Measurements from ENCODE around the gene ADGRB3.

ADGRB3 gene

GRCh38 chr6:68641172-68641571 is 6.1 kb downstream of the ADGRB3 start:
- TF ChIP-seq TCF12 (IDR thresholded peaks at IDR 0.05; ENCODE audit: low read depth) (no peak), NFIC (IDR thresholded peaks at IDR 0.05) (no peak), USF1 (IDR thresholded peaks at IDR 0.05) (no peak), CEBPB (IDR thresholded peaks at IDR 0.05) (no peak), TEAD4 (IDR thresholded peaks at IDR 0.05) (no peak), ZBTB7A (IDR thresholded peaks at IDR 0.05; ENCODE audit: low read depth) (no peak), EGR1 (IDR thresholded peaks at IDR 0.05) (no peak), TAF1 (IDR thresholded peaks at IDR 0.05; ENCODE audit: low read depth) (no peak), REST (IDR thresholded peaks at IDR 0.05; ENCODE audit: low read depth) (no peak), FOXM1 (IDR thresholded peaks at IDR 0.05; ENCODE audit: borderline replicate concordance, low read depth) (no peak), MAX (IDR thresholded peaks at IDR 0.05) (no peak), EP300 (IDR thresholded peaks at IDR 0.05; ENCODE audit: borderline replicate concordance) (no peak), RAD21 (IDR thresholded peaks at IDR 0.05; ENCODE audit: low read depth) (no peak), YY1 (IDR thresholded peaks at IDR 0.05; ENCODE audit: low read depth) (no peak), CREB1 (IDR thresholded peaks at IDR 0.05; ENCODE audit: low read depth) (no peak)

GRCh38 chr6:68642081-68642480 is 7.0 kb downstream of the ADGRB3 start:
- no peak for TF ChIP-seq FOXM1 (IDR thresholded peaks at IDR 0.05; ENCODE audit: borderline replicate concordance, low read depth)
- no peak for TF ChIP-seq EGR1 (IDR thresholded peaks at IDR 0.05)

- TF ChIP-seq TCF12 (IDR thresholded peaks at IDR 0.05; ENCODE audit: low read depth) (no peak), NFIC (IDR thresholded peaks at IDR 0.05) (no peak), REST (IDR thresholded peaks at IDR 0.05; ENCODE audit: low read depth) (no peak), EP300 (IDR thresholded peaks at IDR 0.05; ENCODE audit: borderline replicate concordance) (no peak), USF1 (IDR thresholded peaks at IDR 0.05) (no peak), FOXM1 (IDR thresholded peaks at IDR 0.05; ENCODE audit: borderline replicate concordance, low read depth) (no peak), ZBTB7A (IDR thresholded peaks at IDR 0.05; ENCODE audit: low read depth) (no peak), MAX (IDR thresholded peaks at IDR 0.05) (no peak)
Observed at GRCh38 chr6:68642977-68643376, 7.9 kb downstream of the ADGRB3 start.

- TF ChIP-seq EGR1 (IDR thresholded peaks at IDR 0.05) (no peak), TAF1 (IDR thresholded peaks at IDR 0.05; ENCODE audit: low read depth) (no peak), NFIC (IDR thresholded peaks at IDR 0.05) (no peak), CEBPB (IDR thresholded peaks at IDR 0.05) (no peak), YY1 (IDR thresholded peaks at IDR 0.05; ENCODE audit: low read depth) (no peak), CREB1 (IDR thresholded peaks at IDR 0.05; ENCODE audit: low read depth) (no peak), FOXM1 (IDR thresholded peaks at IDR 0.05; ENCODE audit: borderline replicate concordance, low read depth) (no peak), USF1 (IDR thresholded peaks at IDR 0.05) (no peak), EP300 (IDR thresholded peaks at IDR 0.05; ENCODE audit: borderline replicate concordance) (no peak), TEAD4 (IDR thresholded peaks at IDR 0.05) (no peak), RAD21 (IDR thresholded peaks at IDR 0.05; ENCODE audit: low read depth) (no peak), TCF12 (IDR thresholded peaks at IDR 0.05; ENCODE audit: low read depth) (no peak), ZBTB7A (IDR thresholded peaks at IDR 0.05; ENCODE audit: low read depth) (no peak), REST (IDR thresholded peaks at IDR 0.05; ENCODE audit: low read depth) (no peak), MAX (IDR thresholded peaks at IDR 0.05) (no peak)
Observed at GRCh38 chr6:68649669-68650068, 14.6 kb downstream of the ADGRB3 start.

Measured in Ishikawa (cell line).